BE2C (cell line): Measurements from ENCODE around the gene CRMP1.

Experiments used
- DNase-seq: peaks from one replicate; pipeline ENCODE4 v3.0.0-alpha.2; 2020
- H3K27me3 ChIP-seq: fragments of 250-450 bp; sonication (Bioruptor Pico); 2 replicates; pipeline ENCODE4 v1.5.1; 2020; ENCODE audit warnings: mild to moderate bottlenecking
- H3K36me3 ChIP-seq: fragments of 250-450 bp; sonication (Bioruptor Pico); 2 replicates; pipeline ENCODE4 v1.5.1; 2020; ENCODE audit warnings: mild to moderate bottlenecking
- H3K4me1 ChIP-seq: fragments of 250-450 bp; sonication (Bioruptor Pico); 2 replicates; pipeline ENCODE4 v1.5.1; 2020
- H3K4me3 ChIP-seq: 2 replicates; pipeline ENCODE4 v1.5.1; 2011; ENCODE audit warnings: low read depth, low read length
- H3K9me3 ChIP-seq: fragments of 250-450 bp; sonication (Bioruptor Pico); 2 replicates; pipeline ENCODE4 v1.5.1; 2020
- TF ChIP-seq, protein P1 (sequence below): IDR thresholded peaks from 2 replicates; pipeline ENCODE4 v1.5.1; 2012; ENCODE audit warnings: mild to moderate bottlenecking, low read depth, low read length

CRMP1 gene

DNA sequence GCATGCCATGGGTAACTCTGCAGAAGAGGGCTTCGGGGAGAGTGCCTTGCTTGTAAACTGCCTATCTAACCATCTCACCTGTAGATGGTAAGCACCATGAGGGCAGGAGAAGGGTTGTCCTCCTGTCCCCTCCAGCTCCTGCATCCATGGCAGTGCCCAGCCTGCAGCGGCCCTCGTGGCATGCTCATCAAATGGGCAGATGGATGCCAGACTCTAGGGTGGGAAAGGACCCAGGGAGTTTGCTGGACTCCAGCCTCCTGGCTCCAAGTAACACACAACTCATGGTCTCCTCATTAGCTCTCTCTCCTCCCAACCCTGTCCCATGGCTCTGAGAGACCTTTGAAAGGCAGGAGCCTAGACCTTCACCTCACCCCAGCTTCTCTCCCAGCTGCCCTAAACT lies 29.7 kb upstream of the CRMP1 start:
- Histone ChIP-seq H3K36me3 (no peaks in the 10 kb centered on the region), H3K9me3 (no peaks in the 10 kb centered on the region), H3K4me1 (no peaks in the 10 kb centered on the region; the same call in none of the 2 replicates), H3K27me3 (no peaks in the 10 kb centered on the region), H3K4me3 (no peak overlapping the region)
- DNase-seq: no peak
- TF ChIP-seq, protein P1, sequence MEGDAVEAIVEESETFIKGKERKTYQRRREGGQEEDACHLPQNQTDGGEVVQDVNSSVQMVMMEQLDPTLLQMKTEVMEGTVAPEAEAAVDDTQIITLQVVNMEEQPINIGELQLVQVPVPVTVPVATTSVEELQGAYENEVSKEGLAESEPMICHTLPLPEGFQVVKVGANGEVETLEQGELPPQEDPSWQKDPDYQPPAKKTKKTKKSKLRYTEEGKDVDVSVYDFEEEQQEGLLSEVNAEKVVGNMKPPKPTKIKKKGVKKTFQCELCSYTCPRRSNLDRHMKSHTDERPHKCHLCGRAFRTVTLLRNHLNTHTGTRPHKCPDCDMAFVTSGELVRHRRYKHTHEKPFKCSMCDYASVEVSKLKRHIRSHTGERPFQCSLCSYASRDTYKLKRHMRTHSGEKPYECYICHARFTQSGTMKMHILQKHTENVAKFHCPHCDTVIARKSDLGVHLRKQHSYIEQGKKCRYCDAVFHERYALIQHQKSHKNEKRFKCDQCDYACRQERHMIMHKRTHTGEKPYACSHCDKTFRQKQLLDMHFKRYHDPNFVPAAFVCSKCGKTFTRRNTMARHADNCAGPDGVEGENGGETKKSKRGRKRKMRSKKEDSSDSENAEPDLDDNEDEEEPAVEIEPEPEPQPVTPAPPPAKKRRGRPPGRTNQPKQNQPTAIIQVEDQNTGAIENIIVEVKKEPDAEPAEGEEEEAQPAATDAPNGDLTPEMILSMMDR: no peak

DNA sequence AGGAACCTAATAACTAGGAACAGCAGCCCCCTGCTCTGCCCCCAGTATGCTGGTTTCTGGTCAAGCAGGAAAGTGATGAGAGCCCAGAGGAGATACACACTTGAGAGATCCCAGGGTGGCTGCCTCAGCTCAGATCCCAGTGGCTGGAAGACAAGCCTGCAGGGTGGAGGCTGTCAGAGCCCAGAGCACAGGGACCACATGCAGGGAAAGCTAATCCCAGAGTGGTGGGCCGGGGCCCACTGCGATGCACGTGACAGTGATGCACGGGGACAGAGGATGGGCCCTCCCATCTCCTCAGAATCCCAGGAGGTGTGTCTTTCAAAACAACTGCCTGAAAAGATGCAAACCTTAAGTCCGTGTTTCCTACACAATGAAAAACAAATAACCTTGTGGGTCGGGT lies 29.1 kb upstream of the CRMP1 start:
- no peaks in the 10 kb centered on the region for H3K36me3 ChIP-seq
- no peaks in the 10 kb centered on the region for H3K9me3 ChIP-seq
- TF ChIP-seq, protein P1: no peak
- DNase-seq: no peak
- no peaks in the 10 kb centered on the region for H3K27me3 ChIP-seq
- H3K4me1 ChIP-seq: no peaks in the 10 kb centered on the region; the same call in 1 of the 2 replicates
- H3K4me3 ChIP-seq: no peak overlapping the region

DNA sequence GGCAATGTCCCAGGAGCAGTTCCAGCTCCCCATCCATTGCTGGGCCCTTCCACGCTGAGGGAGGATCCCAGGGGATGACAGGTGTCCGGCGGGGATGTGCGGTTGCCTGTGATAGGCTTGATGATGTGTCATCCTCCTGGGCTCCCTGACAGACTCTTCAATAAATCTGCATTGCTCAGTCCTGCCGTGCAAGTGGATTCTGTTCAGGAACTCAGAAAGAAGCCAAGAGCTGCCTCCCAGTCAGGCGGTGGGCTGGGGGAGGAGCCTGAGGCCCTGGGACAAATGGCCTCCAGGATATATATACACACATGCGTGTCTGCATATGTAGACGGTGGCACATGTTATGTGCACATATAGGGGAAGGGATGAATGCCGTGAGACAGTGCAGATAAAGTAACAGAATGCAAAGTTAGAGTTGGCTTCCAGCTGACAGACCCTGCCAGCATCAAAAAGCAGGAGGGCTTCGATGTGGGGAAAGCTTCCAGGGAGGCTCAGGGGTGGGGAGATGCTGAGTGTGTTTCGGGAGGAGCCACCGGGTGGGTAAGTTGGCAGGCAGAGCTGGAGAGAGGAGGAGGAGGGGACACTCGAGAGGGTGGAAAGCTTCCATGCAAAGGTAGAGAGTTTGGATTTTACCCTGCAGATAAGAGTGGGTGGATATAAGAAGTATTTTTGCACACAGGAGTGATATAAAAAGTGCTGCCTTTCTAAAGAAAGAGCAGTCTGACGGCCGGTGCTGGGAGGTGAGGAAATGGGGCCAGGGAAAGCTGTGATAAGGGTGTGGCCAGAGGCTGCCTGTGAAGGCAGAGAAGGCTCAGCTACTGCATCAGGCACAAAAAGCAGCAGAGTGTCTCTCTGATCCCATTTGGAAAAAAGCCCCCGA lies 28.5 kb upstream of the CRMP1 start:
- TF ChIP-seq, protein P1: no peak
- no peaks in the 10 kb centered on the region for H3K36me3 ChIP-seq
- no peaks in the 10 kb centered on the region for H3K9me3 ChIP-seq
- no peaks in the 10 kb centered on the region for H3K27me3 ChIP-seq
- no peaks in the 10 kb centered on the region; the same call in 1 of the 2 replicates for H3K4me1 ChIP-seq
- H3K4me3 ChIP-seq: no peak overlapping the region
- no peak for DNase-seq

DNA sequence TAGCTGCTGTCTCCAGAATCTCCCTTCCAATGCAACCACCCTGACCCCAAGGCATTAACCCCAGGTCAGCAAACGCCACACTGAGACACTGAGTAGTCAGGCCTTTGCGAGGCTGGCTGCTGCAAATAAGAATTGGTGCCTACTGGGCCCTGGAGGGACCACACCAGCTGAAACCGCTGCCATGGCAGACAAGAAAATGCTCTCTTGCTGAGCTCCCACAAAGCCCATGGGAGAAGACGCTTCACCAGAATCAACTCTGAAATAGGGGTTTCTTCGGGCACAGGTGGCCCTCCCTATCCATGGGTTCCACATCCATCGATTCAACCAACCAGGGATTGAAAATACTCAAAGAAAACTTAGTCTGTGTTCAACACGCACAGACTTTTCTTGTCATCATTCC lies 26.7 kb upstream of the CRMP1 start:
- TF ChIP-seq, protein P1: no peak
- Histone ChIP-seq H3K4me3 (no peak overlapping the region), H3K9me3 (no peaks in the 10 kb centered on the region), H3K4me1 (no peaks in the 10 kb centered on the region; the same call in 1 of the 2 replicates), H3K36me3 (no peaks in the 10 kb centered on the region), H3K27me3 (no peaks in the 10 kb centered on the region)
- no peak for DNase-seq

DNA sequence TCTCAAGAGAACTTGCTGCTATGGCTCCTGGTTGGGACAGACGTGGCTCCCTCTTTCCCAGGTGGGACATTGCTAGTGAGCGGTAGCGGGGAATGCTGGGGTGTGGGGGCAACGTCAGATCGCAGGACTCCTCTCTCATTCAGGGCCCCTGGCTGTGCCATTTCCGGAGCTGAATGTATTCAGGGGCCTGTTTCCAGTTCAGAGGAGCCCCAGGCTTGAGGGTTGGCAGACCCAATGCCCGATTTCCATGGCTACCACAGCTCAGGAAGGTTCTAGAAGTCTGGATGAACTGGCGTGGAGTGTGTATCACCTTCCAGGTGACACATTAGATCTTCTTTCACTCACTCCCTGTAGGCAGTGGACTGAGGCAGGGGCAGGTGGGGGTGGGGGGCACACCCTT lies 26.2 kb upstream of the CRMP1 start:
- Histone ChIP-seq H3K9me3 (no peaks in the 10 kb centered on the region), H3K27me3 (no peaks in the 10 kb centered on the region), H3K36me3 (no peaks in the 10 kb centered on the region), H3K4me3 (no peak overlapping the region), H3K4me1 (no peaks in the 10 kb centered on the region; the same call in 1 of the 2 replicates)
- no peak for DNase-seq
- TF ChIP-seq, protein P1: no peak

DNA sequence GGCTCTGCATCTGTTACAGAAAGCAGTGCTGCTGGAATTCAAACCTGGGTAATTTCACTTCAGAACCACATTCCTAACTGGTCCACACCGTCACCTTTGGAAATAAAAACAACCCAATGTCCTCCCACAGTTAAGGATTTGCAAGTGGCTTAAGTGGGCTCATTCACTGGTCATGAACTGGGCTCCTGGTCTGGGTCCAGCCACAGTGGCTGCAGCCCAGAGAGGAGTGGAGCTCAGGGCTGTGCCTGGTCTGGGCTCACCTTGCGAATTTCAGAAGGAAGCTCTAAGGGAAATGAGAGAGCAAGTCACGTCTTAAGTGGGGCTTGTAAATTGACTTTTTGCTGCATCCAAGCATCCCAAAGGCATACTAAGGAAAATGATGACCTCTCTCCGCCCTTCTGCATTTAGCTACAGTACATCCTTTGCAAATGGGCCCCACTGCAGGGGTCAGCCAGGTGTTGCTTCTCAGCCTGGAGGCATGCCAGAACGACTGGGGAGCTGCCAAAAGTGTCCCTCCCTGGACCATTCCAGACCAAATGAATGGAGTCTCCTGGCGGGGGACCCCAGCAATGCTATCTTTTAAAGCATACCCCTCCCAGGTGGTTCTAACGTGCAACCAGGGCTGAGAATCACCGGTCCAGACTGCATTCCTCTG lies 25.6 kb upstream of the CRMP1 start:
- H3K4me3 ChIP-seq: no peak overlapping the region
- no peaks in the 10 kb centered on the region for H3K9me3 ChIP-seq
- H3K36me3 ChIP-seq: no peaks in the 10 kb centered on the region
- no peaks in the 10 kb centered on the region for H3K27me3 ChIP-seq
- no peaks in the 10 kb centered on the region; the same call in 1 of the 2 replicates for H3K4me1 ChIP-seq
- TF ChIP-seq, protein P1: no peak
- no peak for DNase-seq
